ENCODE results near the gene FHL3. TPM values are rescaled to one million over a fixed set of nuclear protein-coding genes. Genes with fewer than 3 reads are reported as not detected.

FHL3 gene
- total RNA-seq = 11.7 and 21.2 TPM in 2 replicates

GRCh38 chr1:38005195-38006007 is at the start of gene FHL3:
TSS of gene FHL3 (minus strand) at chr1:38005514. CDS start at chr1:37999412, 6,102 bp downstream.

GRCh38 chr1:38046333-38046883 is 41.1 kb upstream of the FHL3 start, which contains the start of gene POU3F1:
TSS of gene POU3F1 (minus strand) at chr1:38046793. CDS start at chr1:38046743, 50 bp downstream.

GRCh38 chr1:38012363-38013226 is 7.3 kb upstream of the FHL3 start, which contains the start of gene UTP11:
TSS of gene UTP11 (plus strand) at chr1:38012734. CDS start at chr1:38012803, 69 bp downstream.

Other genes with a start within 250 kb of the FHL3 start
- under 0.01 TPM in 1 of 2 replicates, not detected in the other for gene EPHA10, start 240.4 kb downstream of the FHL3 start, total RNA-seq
- gene MANEAL, start 211.7 kb downstream of the FHL3 start, total RNA-seq = 0.32 and 1.6 TPM in 2 replicates
- 7.4 and 8.8 TPM in 2 replicates for gene C1orf122, start 197.7 kb downstream of the FHL3 start, total RNA-seq
- 12.5 and 18.0 TPM in 2 replicates for gene YRDC, start 197.3 kb downstream of the FHL3 start, total RNA-seq
- 1.9 and 4.8 TPM in 2 replicates for gene MTF1, start 145.9 kb downstream of the FHL3 start, total RNA-seq
- 14.1 and 29.4 TPM in 2 replicates for gene INPP5B, start 58.5 kb downstream of the FHL3 start, total RNA-seq
- gene SF3A3, start 15.5 kb downstream of the FHL3 start, total RNA-seq = 82.6 and 115 TPM in 2 replicates
- gene UTP11, start 7.2 kb upstream of the FHL3 start, total RNA-seq = 25.0 and 29.5 TPM in 2 replicates
- not detected in 2 replicates for gene POU3F1, start 41.3 kb upstream of the FHL3 start, total RNA-seq